ENCODE measurements around the gene UGT2B10.

The UGT2B10 gene

DNA sequence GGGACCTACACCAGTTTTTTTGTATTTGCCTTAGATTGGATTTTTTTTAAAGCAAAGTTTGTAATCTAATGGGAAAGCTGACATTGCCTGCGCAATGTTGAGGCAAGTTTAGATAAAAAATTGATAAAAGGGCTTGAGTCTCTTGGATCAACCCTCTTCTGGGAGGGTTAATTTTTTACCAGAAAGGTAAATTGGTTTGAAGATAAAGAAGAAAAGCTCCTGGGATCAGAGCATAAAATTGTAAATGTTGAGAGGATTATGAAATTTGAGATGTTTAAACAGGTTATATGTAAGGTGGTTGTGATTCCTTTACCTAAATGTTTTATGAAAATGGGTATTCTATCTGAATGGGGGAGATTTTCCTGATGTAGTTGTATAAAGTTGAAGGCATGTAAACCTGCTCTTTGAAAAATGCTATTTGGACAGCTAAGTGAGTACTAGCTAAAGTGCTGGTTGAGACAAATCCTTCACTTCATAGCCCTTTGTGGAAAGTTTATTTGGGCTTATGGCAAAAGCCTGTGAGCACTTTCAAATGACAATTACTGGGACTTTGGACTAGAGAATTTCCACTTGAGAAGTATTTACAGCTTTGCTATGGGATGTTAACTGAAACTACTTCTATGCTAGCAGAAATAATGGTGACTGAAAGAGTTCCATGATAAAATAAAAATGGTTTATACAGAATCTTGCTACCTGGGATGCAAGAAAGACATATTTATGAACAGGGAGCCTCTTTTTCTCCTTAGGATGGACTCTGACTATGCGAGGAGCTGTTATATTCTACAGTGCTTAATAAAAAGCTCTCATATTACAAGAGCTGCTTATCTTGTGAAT is 56.2 kb downstream of the UGT2B10 start:
- no peak for DNase-seq (ENCODE audit: low read depth)

DNA sequence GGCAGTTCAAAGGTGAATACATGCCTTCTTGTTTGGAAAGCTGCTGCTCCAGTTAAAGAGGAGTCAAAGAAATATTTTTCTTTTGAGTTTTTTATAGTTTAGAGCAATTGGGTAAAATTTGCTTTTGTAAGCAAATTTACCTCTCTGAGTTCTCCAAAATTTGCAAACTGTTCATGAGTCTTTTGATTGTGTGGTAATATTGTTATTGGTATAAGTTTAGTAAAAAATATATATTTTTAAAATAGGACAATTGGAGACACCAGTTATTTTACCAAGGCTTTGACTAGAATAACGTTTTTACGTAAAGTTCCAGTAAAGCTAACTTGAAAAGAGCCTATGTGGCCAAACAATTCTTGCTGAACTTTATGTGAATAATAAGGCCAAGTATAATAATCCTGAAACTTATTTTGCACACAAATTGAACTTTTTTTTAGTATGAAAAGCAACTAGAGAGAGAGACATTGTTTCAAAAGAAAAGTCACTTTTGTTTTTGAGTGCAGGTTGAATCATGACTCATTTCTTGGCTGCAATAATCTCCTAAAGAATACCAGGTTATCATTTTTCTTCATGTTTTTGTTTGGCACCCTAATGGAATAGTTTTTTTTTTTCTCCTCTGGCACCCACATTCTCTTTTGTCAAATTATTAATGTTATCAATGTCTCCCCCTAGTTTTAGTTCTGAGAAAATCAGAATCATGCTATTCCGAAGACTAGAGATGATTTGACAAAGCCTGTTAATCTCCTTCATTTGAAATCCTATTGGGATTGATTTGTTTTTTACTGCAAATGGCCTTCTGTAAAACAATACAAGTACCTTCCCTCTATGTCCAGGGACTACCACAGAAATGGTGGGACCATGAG is 57.1 kb downstream of the UGT2B10 start:
- DNase-seq (ENCODE audit: low read depth) = no peak

DNA sequence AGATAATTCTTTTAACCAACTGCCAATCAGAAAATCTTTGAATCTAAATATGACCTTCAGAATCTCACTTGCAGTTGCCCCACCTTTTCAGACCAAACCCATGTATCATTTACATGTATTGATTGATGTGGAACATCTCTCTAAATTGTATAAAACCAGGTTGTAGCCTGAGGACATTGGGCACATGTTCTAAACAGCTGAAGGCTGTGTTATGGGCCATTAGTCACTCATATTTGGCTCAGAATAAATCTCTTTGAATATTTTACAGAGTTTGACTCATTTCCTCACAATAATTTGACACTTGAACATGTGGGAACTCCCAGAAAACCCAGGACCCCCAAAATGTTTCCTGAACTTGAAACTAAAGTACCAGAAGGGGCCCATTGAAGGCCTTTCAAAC is 58.7 kb downstream of the UGT2B10 start:
- peak; percentile 25 for DNase-seq (ENCODE audit: low read depth)

DNA sequence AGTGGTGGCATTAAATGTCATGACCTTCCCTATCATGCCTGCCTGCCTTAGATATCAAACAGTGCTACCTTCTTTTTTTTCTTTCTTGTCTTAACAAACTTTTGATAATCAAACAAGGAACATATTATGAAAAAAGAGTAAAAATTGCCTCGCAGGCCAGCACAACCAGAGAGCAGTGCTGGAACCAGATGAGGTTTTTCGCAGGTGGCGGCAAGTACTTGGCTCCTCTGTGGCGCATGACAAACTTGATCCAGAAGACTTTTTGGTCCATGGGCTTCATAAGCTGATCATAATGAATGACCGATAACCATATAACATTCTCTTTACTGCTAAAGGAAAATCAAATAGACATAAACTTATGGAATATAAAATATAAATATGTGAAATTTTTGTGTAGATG is 61.8 kb downstream of the UGT2B10 start:
- no peak for DNase-seq (ENCODE audit: low read depth)

DNA sequence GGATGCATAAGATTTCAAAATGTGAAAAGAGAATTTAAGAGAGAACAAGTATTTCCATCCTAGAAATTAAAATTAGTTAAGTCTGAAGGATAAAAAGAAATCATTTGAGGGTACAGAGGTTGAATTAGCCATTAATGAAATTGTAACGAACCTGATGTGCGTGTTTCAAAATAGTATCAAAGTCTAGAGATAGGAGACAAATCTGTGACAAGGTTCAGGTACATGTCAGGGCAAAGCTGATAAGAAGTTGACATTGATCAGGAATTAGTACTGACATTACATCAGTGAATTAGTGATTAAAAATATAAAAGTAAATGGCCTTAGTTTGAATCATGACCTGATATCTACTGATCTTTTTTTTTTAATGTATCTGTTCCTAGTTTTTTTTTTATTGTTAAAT is 62.3 kb downstream of the UGT2B10 start:
- no peak for DNase-seq (ENCODE audit: low read depth)

Measured in ELR (cell line).